Jurkat, Clone E6-1 (cell line): ENCODE measurements around the gene DTD1.
"Not testable (repeated sequence)": the region's sequence is repeated elsewhere in the genome, so short reads cannot be mapped to it uniquely, and the experiment has no call there.

Experiments used
- DNase-seq: peaks from one replicate; pipeline ENCODE4 v3.0.0-alpha.2; 2011; ENCODE audit warnings: low read depth, low spot score
- H3K4me3 ChIP-seq: 2 replicates; pipeline ENCODE4 v1.5.1; 2011; ENCODE audit warnings: mild to moderate bottlenecking, low read length, control low read depth, moderate library complexity

The DTD1 gene

GRCh38 chr20:18767676-18768075 is 179.8 kb downstream of the DTD1 start:
- no peak for DNase-seq
- no peak overlapping the region for H3K4me3 ChIP-seq

GRCh38 chr20:18773566-18773965 is 185.7 kb downstream of the DTD1 start:
- DNase-seq: no peak
- no peak overlapping the region for H3K4me3 ChIP-seq

DNA sequence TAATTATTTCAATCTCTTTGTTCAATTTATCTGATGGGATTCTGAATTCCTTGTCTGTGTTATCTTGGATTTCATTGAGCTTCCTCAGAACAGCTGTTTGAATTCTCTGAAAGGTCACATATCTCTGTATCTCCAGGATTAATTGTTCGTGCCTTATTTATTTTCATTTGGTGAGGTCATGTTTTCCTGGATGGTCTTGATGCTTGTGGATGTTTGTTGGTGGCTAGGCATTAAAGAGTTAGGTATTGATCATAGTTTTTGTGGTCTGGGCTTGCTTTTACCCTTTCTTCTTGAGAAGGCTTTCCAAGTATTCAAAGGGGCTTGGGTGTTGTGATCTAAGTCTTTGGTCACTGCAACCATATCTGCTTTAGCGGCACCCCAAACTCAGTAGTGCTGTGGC is 186.4 kb downstream of the DTD1 start:
- no peak for DNase-seq
- H3K4me3 ChIP-seq: no peak overlapping the region

DNA sequence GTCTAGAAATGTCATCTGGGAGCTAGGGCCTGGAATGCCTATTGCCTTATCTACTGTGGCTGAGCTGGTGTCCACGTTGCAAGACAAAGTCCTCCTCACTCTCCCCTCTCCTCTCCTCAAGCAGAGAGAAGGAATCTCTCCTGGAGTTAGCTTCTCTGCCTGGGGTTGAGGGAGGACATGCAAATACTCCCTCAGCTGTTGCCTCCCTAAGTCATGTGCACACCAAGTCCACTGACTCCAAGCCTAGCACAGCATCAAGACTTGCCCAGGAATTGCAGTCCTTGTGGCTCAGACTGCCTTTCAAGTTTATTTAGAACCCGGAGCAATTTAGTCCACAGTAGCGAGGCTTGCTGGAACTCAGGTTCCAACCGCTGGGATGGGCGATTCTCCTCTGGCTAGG is 187.8 kb downstream of the DTD1 start:
- no peak overlapping the region for H3K4me3 ChIP-seq
- no peak for DNase-seq

DNA sequence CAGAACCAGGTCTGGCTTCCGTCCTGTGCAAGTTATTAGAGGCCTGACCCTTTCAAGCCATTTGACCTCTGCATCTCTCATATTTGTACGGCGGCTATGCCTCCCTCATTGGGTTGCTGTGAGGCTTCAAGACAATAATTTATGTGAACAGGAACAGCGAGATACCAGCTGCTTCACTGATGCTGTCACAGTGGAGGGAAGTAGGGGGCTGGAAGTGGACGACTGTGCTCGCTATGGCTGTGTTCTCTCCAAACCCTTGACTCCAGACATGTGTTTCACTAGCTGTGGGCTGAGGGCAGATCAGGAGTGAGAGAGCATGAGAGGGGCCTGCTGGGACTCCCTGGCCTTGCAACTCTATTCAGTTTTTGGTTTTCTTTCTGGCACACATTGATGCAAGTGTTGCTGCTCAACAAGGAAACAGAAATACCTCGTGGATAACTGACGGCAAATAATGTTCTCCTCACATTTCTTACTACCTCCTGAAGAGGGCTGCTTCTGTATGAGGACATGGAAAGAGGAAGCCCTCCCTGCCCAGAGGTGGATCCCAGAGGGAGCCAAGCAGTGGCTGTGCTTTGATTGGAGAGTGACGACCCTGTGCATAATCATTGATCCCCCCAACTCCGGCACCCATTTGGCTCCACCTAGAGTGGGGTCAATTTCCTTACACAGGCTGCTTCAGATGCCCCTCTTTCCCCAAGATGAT is 191.0 kb downstream of the DTD1 start:
- no peak for DNase-seq

DNA sequence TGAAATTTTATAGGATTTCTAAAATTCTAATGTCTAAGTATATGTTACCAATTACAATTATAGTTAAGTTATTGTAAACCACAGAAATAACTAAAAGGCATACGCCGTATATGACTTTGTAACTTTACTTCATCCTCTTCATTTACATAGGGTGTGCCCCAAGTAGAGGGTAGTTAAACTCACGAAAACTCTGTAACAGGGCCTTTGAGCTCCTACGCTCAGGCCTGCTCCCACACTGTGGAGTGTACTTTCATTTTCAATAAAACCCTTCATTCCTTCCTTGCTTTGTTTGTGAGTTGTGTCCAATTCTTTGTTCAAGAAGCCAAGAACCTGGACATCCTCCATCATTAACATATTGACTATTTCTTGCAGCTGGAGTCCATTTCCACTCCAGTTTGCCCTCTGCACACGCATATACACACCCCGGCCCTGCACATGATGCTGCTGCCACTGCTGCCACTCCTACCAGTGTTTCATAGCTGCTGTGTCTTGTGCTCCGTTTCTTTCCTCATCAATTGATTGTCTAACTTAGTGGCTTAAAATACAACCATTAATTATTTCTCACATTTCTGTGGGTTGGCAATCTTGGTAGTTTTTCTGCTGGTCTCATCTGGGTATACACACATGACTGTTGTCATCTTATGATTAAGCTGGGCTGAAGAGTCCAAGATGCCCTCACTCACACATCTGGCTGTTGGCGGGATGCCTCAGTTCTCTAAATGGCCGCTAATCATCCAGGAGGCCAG is 192.7 kb downstream of the DTD1 start:
- H3K4me3 ChIP-seq: no peak overlapping the region
- no peak for DNase-seq

More for the DNA sequence above, 191.0 kb downstream of the DTD1 start:
- H3K4me3 ChIP-seq: no peak overlapping the region

- no peak for DNase-seq
- H3K4me3 ChIP-seq: no peak overlapping the region
Measured at GRCh38 chr20:18781509-18781908, 193.7 kb downstream of the DTD1 start.

DNA sequence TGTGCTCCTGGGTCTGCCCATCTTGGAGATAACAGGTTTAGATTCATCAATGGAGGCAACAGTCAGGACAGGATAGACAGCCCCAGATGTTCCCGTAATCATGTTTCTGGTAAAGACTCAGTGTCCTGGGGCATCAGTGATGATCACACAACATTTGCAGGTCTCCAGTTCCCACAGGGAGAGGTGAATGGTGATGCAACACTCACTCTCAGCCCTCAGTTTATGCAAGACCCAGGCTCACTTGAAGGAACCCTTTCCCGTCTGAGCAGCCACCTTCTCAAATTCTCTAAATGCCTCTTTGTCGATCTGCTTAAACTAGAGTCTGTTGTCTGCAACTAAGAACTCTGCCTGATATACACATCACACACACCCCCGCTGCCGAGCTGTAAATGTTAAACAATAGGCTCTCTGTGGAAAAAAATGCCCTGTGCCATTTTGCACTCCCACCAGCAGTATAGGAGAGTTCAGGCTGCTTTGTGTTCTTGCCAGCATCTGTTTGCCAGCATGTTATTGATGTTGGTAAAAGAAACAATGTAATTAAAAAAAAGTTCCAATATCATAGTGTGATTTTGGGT is 195.6 kb downstream of the DTD1 start:
- DNase-seq: no peak
- no peak overlapping the region for H3K4me3 ChIP-seq

GRCh38 chr20:18787046-18787445 is 199.2 kb downstream of the DTD1 start:
- H3K4me3 ChIP-seq, DNase-seq: not testable (repeated sequence)

GRCh38 chr20:18788021-18788420 is 200.2 kb downstream of the DTD1 start:
- no peak overlapping the region for H3K4me3 ChIP-seq
- no peak for DNase-seq

- no peak for DNase-seq
- H3K4me3 ChIP-seq: no peak overlapping the region
Measured at GRCh38 chr20:18790787-18791186, 202.9 kb downstream of the DTD1 start.

- H3K4me3 ChIP-seq: peak overlapping the region; percentile 68
- peak; percentile 91 for DNase-seq
Measured at GRCh38 chr20:18793625-18794427, 206.0 kb downstream of the DTD1 start.

- DNase-seq: no peak
- H3K4me3 ChIP-seq: peak overlapping the region; percentile 68
Measured at GRCh38 chr20:18794428-18794787, 206.6 kb downstream of the DTD1 start.

DNA sequence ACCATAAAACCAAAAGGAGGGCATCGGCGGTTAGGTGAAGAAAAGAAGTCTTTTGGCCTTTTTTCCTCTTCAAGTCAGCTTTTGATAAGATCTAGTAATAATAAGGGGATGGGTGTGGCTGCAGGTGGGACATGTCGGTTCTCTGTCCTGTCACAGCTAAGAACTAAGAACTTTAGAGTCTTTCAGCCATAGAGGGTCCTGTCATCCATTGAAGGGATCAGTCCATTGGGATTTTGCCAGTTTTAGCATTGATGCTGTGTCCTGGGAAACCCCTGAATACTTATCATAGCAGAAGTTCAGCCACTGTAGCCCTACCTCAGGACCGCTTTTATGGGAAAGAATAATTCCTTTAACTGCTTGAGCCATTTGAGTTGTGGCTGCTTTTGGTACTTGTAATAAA is 207.5 kb downstream of the DTD1 start:
- DNase-seq: no peak
- no peak overlapping the region for H3K4me3 ChIP-seq

GRCh38 chr20:18796282-18796833 is 208.5 kb downstream of the DTD1 start:
- no peak for DNase-seq
- H3K4me3 ChIP-seq: no peak overlapping the region

GRCh38 chr20:18801516-18801915 is 213.7 kb downstream of the DTD1 start:
- no peak for DNase-seq
- no peak overlapping the region for H3K4me3 ChIP-seq

DNA sequence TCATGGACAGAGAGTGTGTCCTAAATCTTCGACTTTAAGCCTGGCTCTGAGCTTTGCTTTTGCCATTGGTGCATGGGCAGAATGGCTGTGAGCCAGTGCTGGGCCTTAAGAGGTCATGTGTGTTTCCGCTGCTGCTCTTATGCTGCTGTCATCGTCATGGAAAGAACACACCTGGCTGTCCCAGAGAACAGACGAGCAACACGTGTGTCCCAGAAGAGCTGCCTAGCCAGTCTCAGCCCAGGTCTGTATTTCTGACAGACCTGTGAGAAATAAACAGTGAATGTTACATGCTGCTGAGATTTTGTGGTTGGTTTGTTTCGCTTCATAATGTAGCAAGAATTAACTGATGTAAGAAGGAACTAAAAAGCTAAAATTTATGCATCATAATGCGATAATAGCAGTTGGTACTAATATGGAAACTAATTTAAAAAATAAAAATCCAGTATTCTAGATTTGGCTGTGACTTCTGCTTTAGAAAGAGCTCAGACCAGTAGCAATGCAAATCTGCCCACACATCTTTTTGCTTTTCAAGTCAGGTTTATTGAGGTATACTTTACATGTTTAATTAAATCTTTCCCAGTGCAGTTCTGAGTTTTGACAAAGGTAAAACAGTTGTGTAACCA is 214.3 kb downstream of the DTD1 start:
- no peak overlapping the region for H3K4me3 ChIP-seq
- DNase-seq: no peak

DNA sequence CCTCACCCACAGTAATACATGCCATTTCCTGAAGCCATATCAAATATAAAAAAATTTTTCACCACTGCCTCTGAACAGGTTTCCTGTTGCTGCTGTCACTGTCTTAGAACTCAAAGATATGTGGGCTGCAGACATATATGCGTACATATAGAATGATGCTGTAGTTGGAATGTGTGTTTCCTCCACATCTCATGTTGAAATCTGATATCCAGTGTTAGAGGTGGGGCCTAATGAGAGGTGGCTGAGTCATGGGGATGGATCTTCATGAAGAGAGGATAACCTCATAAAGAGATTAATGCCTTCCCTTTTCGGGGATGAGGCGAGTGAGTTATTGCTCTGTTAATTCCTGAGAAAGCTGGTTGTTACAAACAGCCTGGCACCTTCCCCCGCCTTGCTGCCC is 218.0 kb downstream of the DTD1 start:
- no peak overlapping the region for H3K4me3 ChIP-seq
- DNase-seq: peak; percentile 76

- no peak for DNase-seq
- no peak overlapping the region for H3K4me3 ChIP-seq
Measured at GRCh38 chr20:18808712-18809111, 220.9 kb downstream of the DTD1 start.
